ENCODE results near the gene METRNL.

The METRNL gene

GRCh38 chr17:83072600-83073358, 6.6 kb upstream of the METRNL start:
- in situ Hi-C loops (cut with MboI; ENCODE audit: low sequenced_read_pairs, unreplicated experiment) = no loop called here
- no peak for TF ChIP-seq CTCF (IDR thresholded peaks at IDR 0.05; ENCODE audit: borderline replicate concordance, control extremely low read depth, extremely low read depth, insufficient read depth, missing control alignments)
- no peak for DNase-seq (ENCODE audit: low spot score)

DNA sequence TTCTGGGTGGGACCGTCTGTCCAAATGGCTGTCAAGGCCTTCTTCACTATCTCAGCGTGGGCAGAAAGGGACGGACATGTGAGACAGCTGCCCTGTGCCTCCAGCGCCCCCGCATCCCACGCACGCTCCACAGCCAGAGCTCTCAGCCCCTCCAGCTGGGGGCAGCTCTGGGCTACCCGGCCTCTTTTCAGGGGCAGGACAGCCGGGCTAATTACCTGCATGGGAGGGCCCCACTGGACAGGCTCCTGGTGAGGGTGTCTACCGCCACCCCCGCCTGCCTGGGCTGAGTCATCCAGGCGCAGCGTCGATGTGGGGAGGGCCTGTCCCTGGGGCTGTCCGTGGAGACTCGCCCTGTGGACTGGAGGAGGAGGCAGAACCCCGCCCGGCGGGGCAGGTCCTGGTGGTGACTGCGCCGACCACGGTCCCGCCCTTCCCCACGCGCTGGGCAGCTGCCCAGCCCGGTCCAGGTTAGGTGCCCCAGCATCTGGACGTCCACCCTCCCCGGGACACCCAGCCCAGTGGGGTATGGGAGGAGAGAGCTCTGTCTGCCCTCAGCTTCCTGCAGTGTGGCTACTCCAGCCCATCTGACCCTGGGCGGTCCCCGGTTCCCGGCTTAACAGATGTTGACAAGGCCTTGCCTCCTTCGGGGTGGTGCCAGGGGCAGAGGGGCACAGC, 5.9 kb upstream of the METRNL start:
- in situ Hi-C loops (cut with MboI; ENCODE audit: low sequenced_read_pairs, unreplicated experiment) = no loop called here
- no peak for TF ChIP-seq CTCF (IDR thresholded peaks at IDR 0.05; ENCODE audit: borderline replicate concordance, control extremely low read depth, extremely low read depth, insufficient read depth, missing control alignments)
- no peak for DNase-seq (ENCODE audit: low spot score)

DNA sequence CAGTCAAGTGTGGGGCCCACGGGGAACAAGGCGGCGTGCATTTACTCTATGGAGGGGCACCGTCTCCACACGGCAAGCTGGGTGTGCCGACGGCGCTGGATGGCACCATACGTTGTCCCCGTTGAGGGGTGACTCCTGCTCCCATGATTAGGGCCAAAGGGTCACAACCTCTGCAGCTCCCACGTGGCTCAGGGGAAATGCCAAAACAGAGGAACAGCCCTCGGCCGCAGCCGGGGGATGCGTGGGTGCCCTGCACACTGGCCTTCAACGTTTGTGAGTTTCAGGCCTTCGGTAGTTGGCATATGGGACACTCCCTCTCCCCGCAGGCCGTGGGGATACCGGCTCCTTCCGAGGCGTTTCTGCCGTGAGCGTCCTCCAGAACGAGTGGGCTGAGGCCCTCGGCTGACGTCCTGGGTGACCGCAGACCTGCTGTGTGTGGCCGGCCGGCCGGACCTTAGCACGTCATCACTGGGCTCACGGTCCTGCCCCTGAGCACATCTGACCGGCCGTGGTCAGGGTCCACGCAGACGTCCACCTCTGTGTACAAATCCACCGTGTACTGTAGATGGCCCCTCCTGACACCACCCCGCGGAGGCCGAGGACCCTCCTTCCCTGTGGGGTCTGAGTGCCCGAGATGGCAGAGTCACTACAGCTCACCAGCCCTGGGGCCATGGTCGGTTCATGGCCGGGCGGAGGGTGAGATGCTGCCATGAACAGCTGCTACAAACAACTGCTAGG, 4.8 kb upstream of the METRNL start:
- DNase-seq (ENCODE audit: low spot score) = no peak
- in situ Hi-C loops (cut with MboI; ENCODE audit: low sequenced_read_pairs, unreplicated experiment) = no loop called here

DNA sequence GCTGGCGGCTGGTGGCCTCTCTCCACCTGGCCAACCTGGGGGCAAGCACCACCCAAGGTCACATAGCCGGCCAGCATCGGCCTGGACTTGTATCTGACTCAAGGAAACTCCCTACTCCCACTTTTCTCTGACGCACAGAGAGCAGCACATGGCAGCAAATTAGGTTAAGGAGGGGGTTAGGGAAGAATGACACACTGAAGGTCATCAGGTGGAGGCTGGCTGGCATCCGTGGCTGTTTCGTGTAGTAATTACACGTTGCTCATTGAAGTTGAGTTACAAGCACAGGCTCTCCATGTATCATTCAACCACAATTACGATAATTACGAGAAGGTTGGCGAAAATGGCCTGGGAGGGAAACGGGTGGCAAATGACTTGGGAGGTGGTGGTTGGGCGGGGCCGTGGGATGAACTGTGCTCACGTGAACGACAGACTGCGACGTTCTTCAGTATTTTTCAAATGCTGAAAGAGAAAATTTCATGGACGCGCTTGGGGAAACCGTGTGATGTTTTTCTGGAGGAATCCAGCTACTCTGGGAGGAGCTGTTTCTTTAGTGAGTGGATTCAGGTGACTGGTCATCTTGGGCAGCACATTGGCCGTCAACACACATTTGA, 4.0 kb upstream of the METRNL start:
- no peak for DNase-seq (ENCODE audit: low spot score)
- no peak for TF ChIP-seq CTCF (IDR thresholded peaks at IDR 0.05; ENCODE audit: borderline replicate concordance, control extremely low read depth, extremely low read depth, insufficient read depth, missing control alignments)
- in situ Hi-C loops (cut with MboI; ENCODE audit: low sequenced_read_pairs, unreplicated experiment) = no loop called here

More for the DNA sequence above, 4.8 kb upstream of the METRNL start:
- no peak for TF ChIP-seq CTCF (IDR thresholded peaks at IDR 0.05; ENCODE audit: borderline replicate concordance, control extremely low read depth, extremely low read depth, insufficient read depth, missing control alignments)

DNA sequence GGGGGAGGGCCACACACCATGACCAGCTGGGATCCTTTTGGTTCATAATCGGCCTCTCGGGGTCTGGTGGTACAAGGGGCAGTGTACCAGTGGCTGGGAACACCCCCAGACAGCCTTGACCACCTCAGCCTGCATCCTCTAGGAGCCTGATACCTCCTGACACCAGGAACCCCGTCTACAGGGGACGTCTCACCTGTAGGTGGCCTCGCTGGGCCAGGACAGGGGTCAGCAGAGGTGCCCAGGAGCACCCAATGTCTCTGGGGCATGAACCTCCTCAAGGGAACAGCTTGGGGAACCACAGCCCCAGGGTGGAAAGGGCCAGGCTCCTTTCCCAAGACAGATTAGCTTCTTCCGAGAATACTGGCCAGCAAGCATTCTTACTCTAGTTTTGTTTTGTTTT, 2.5 kb upstream of the METRNL start:
- in situ Hi-C loops (cut with MboI; ENCODE audit: low sequenced_read_pairs, unreplicated experiment) = no loop called here
- peak; percentile 70 for DNase-seq (ENCODE audit: low spot score)
- TF ChIP-seq CTCF (IDR thresholded peaks at IDR 0.05; ENCODE audit: borderline replicate concordance, control extremely low read depth, extremely low read depth, insufficient read depth, missing control alignments) = peak; percentile 47

GRCh38 chr17:83077411-83077810, 2.0 kb upstream of the METRNL start:
- no peak for DNase-seq (ENCODE audit: low spot score)
- no peak for TF ChIP-seq CTCF (IDR thresholded peaks at IDR 0.05; ENCODE audit: borderline replicate concordance, control extremely low read depth, extremely low read depth, insufficient read depth, missing control alignments)
- in situ Hi-C loops (cut with MboI; ENCODE audit: low sequenced_read_pairs, unreplicated experiment) = no loop called here

All from GM13976 (cell line).